ENCODE results near the gene TNFRSF12A.

Gene TNFRSF12A

GRCh38 chr16:2986623-2987188 lies 33.5 kb upstream of the TNFRSF12A start:
- no peak for DNase-seq

GRCh38 chr16:2987286-2987685 lies 32.9 kb upstream of the TNFRSF12A start:
- DNase-seq: no peak

GRCh38 chr16:2987833-2988232 lies 32.3 kb upstream of the TNFRSF12A start:
- DNase-seq: no peak

- no peak for DNase-seq
Measured at GRCh38 chr16:2988590-2989099, 31.5 kb upstream of the TNFRSF12A start.

- DNase-seq: no peak
Measured at GRCh38 chr16:2990891-2991290, 29.3 kb upstream of the TNFRSF12A start.

- DNase-seq: no peak
Measured at GRCh38 chr16:2991566-2992261, 28.5 kb upstream of the TNFRSF12A start.

- no peak for DNase-seq
Measured at GRCh38 chr16:2992383-2993081, 27.6 kb upstream of the TNFRSF12A start.

- DNase-seq: no peak
Measured at GRCh38 chr16:2996298-2996697, 23.9 kb upstream of the TNFRSF12A start.

- no peak for DNase-seq
Measured at GRCh38 chr16:2999929-3000328, 20.2 kb upstream of the TNFRSF12A start.

- DNase-seq: no peak
Measured at GRCh38 chr16:3000540-3000939, 19.6 kb upstream of the TNFRSF12A start.

GRCh38 chr16:3001316-3001715 lies 18.9 kb upstream of the TNFRSF12A start:
- DNase-seq: no peak

GRCh38 chr16:3003582-3004270 lies 16.4 kb upstream of the TNFRSF12A start:
- peak; percentile 98 for DNase-seq

GRCh38 chr16:3004319-3004718 lies 15.8 kb upstream of the TNFRSF12A start:
- DNase-seq: peak; percentile 39

GRCh38 chr16:3004781-3005284 lies 15.3 kb upstream of the TNFRSF12A start:
- peak; percentile 15 for DNase-seq

- peak; percentile 10 for DNase-seq
Measured at GRCh38 chr16:3007059-3007956, 12.9 kb upstream of the TNFRSF12A start.

GRCh38 chr16:3007957-3008689 lies 12.0 kb upstream of the TNFRSF12A start:
- peak; percentile 20 for DNase-seq

GRCh38 chr16:3008690-3009037 lies 11.5 kb upstream of the TNFRSF12A start:
- no peak for DNase-seq

- no peak for DNase-seq
Measured at GRCh38 chr16:3009568-3010390, 10.4 kb upstream of the TNFRSF12A start.

- DNase-seq: no peak
Measured at GRCh38 chr16:3010510-3010909, 9.7 kb upstream of the TNFRSF12A start.

- no peak for DNase-seq
Measured at GRCh38 chr16:3012246-3012645, 7.9 kb upstream of the TNFRSF12A start.
